Stimulated activated CD8-positive, alpha-beta memory T cell treated with anti-CD3 and anti-CD28 coated beads, Interleukin-12 subunit alpha, Interleukin-12 subunit beta, amount 100 ng/mL, for 1 hour (primary cell): ENCODE data around the gene IFT122.

Experiments used
- DNase-seq: peaks from one replicate; pipeline ENCODE4 v3.0.0-alpha.2; 2020; ENCODE audit warnings: low read depth

The IFT122 gene

DNA sequence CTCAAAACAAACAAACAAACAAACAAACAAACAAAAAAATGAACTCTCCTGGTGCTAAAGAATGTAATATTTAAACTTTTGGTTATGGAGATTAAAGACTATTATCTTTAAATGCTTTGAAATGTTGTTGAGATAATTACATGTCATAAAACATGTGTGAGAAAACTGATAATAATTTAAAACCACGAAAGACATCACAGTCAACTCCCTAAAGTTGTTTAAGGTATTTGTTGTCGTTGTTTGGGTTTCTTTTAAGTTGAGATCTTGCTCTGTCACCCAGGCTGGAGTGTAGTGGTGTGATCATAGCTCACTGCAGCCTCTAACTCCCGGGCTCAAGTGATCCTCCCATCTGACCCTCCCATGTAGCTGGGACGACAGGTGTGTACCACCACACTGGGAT lies 23.6 kb upstream of the IFT122 start:
- DNase-seq, result no peak

DNA sequence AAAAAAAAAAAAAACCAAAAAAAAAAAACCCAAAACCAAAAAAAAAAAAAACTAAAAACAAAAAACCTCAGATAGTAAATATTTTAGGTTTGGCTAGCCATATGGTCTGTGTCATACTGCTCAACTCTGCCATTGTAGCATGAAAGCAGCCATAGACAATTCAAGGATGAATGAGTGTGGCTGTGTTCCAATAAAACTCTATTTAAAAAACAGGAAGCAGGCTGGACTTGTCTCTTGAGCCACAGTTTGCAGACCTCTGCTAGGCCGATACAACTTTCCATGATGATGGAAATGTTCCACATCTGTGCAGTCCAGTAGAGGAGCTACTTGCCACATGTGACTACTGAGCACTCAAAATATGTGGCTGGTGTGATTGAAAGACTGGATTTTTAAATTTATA lies 22.7 kb upstream of the IFT122 start:
- DNase-seq, result no peak

DNA sequence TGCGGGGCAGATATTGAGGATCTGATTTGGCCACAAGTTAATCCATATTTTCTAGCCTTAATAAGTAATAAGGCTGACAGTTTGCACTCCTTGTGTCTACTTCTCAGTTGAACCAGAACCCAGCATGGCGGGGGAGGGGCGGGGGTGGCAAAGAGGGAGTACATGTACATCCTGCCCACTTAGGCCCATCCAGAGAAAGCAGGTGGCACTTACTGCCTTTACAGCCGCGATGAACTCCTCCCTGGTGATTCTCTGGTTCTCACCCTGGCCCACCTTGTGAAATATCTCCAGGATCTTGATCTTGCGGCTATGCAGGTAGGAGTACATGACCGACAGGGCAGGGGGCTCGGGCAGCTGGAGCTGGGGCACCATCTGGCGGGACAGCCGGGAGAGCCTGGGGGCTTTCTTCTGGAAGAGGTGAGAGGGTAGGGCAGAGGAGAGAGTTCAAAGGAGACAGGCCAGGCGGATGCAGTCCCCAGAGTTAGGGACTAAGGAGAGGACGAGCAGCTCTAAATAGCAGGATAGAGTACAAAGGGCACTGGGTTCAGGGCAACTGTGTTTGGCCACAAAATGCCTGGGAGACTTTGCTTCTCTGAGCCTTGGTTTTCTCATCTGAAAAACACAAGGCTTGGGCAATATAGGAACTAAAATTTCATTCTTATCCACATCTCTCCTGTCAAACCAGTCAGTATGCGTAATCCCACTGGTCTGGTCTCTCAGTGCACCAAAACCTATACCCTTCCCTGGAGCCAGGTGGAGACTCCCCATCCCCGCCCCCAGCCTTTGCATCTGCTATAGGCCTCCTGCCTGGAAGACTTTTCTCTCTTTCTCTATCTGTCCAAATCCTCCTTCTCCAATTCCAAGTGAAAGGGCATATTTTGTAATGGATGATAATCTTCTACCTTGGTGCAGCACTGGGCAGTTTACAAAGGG lies 21.7 kb upstream of the IFT122 start:
- DNase-seq, result no peak

GRCh38 chr3:129419476-129419875 lies 20.5 kb upstream of the IFT122 start:
- DNase-seq, result no peak

- DNase-seq, result no peak
These were observed 18.7 kb upstream of the IFT122 start for GRCh38 chr3:129421236-129421883.

DNA sequence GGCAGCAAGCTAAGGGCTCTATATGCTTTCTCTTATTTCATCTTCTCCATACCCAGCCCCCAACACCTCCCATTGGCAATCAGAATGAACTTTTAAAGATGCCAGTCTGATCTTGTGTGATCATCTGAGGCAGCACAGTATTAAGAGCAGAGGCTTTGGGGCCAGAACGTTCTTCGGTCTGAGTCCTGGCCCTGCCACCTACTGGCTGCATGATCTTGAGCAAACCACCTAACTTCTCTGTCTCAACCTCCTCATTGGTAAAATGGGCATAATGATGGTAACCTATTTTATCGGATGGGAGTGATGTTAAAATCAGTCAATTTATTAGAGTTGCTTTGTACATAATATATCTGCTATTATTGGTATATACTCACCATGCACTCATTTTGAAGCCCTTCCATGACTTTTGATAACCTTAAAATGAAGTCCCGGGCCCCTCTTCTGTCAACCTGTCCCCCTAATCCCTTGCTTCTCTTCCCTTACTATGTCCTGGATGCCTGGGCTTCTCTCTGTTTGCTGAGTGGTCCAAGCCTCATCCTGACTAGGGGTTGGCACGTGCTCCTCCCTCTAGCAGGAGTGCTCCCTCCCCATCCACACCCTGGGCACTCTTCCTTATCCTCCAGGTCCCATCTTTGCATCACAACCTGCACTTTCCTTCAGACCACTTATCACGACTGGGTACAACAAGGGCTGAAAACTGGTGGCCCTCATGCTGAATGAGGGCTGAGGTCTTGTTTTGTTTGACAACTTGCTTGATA lies 17.9 kb upstream of the IFT122 start:
- DNase-seq, result no peak

GRCh38 chr3:129422897-129423296 lies 17.1 kb upstream of the IFT122 start:
- no peak for DNase-seq

DNA sequence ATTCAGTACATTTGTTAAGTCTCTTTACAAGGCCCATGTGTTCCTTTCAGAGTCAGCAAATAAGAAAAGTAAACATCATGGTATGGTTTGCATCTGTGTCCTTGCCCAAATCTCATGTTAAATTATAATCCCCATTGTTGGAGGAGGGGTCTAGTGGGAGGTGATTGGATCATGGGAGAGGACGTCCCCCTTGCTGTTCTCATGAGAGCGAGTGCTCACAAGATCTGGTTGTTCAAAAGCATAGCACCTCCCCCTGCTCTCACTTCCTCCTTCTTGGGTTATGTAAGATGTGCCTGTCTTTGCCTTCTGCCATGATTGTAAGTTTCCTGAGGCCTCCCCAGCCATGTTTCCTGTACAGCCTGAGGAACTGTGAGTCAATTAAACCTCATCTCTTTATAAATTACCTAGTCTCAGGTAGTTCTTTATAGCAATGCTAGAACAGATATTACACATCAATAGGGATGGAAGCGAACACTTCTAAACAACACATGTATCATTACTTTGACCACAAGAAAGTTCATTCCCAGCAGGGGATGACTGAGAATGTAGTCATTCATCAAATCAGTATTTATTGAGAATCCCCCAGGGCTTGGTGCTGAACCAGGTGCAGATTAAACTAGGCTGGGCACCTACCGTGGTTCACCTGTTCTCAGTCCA lies 15.7 kb upstream of the IFT122 start:
- no peak for DNase-seq

- DNase-seq, result no peak
These were observed 14.8 kb upstream of the IFT122 start for GRCh38 chr3:129425213-129425612.

- DNase-seq, result no peak
These were observed 14.4 kb upstream of the IFT122 start for GRCh38 chr3:129425619-129426018.

- no peak for DNase-seq
These were observed 12.0 kb upstream of the IFT122 start for GRCh38 chr3:129428007-129428375.

DNA sequence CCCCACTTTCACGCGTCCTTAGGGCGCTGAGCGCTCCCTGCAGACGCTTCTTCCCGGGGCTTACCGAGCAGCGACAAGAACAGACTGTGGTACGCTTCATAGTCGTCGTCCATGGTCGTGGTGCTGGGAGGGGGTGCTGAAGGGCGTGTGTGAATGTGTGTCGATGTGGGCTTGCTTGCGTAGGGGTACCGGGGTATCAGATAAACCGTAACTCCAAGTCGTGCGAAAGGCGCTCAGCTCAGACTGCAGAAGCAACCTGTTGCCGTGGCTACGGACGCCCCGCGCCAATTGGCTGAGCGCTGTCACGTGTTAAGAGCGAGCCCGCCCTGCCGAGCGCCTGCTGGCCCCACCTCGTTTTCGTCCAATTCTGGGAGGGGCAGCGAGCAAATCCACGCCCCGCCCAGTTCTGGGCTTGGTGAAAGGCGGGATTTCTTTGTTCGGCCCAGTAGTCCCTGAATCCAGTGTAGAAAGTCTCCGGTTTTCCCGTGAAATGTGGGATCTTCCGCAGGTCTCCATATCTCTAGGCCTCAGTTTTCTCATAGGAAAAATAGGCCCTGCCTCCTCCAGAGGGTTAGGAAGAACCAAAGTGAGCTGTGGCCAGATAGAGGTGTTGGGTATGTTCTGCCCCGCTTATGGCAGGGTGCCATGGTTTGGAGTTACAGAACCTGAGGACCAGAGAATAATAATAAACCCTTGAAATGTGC lies 11.5 kb upstream of the IFT122 start, which contains the start of gene EFCAB12:
Gene EFCAB12, minus strand, starts transcription at position 261 of the 704 bp plus-strand sequence. Its CDS starts 148 bp downstream, at position 113.
- DNase-seq, result peak; percentile 69

- no peak for DNase-seq
These were observed 11.0 kb upstream of the IFT122 start for GRCh38 chr3:129429080-129429451.

DNA sequence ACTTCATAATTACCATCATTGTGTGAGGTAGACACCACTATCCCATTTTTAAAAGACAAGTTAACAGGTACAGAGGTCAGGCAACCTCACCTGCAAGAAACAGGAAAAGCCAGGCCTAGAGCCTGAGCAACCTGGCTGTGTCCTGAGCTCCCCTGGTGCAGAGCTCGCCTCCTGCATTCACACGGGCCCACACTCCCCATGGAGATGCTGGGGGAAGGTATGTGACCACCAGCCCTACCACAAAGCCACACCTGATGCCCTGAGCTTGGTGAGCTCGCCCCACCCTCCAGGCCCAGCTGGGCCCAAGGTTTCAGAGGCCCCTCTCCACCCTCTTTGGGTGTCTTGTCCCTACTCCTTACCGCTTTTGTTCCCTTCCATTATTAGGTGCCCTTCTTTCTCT lies 10.4 kb upstream of the IFT122 start:
- DNase-seq, result no peak

- DNase-seq, result no peak
These were observed 8.0 kb upstream of the IFT122 start for GRCh38 chr3:129432036-129432435.

- no peak for DNase-seq
These were observed 7.4 kb upstream of the IFT122 start for GRCh38 chr3:129432671-129433070.

GRCh38 chr3:129433565-129433964 lies 6.5 kb upstream of the IFT122 start:
- no peak for DNase-seq

GRCh38 chr3:129434140-129434539 lies 5.9 kb upstream of the IFT122 start:
- DNase-seq, result no peak

DNA sequence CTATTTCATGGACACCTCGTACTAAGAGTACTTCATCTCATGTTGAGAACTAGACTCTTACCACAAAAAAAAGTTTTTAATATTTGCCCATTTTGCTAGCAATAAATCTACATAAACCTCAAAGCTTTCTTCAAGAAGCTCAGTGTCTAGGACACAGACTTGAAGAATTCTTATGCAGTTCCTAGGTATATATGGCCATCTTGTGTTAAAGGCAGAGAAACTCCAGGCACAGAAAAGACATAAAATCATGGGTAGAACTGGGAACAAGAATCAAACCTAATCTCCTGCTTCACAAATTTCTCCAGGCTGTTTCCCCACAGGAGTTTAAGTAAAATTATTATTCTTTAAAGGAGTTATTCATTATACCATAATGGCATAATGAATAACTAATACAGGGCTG lies 4.7 kb upstream of the IFT122 start:
- DNase-seq, result no peak

- no peak for DNase-seq
These were observed 703 bp upstream of the IFT122 start for GRCh38 chr3:129439226-129439816.

DNA sequence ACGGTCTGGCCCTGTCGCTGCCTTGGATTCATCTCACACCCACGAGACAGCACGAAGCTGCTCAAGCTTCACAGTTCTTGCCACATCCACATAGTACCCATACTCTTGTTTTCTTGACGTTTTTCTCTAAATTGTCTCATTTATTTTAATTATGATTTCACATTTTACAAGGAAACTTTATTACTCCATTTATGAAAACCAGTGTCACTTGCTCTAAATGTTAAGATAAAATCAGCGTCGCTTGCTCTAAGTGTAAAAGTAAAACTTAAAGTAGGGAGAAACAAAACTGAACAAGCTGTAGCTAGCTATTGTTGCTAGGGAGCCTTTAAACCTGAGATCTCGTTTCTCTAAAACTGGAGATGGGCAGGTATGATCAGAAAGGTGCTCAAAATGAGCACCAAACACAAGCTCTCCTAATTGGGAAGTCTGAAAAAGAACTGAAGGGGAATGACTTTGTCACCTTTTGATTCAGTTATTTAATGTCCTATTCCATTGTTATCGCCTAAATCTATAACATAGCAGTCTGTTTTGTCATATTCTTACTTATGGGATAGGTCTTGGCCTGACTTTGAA lies 680 bp downstream of the IFT122 start:
- DNase-seq, result no peak
